COLO829 (cell line): Measurements from ENCODE around the gene SNX5.

ENCODE experiments used
- DNase-seq: peaks from one replicate; pipeline ENCODE4 v3.0.0; 2012; ENCODE audit warnings: low spot score

Gene SNX5

GRCh38 chr20:17916433-17916891 lies 52.1 kb downstream of the SNX5 start:
- DNase-seq, result no peak

- no peak for DNase-seq
These were observed 53.6 kb downstream of the SNX5 start for GRCh38 chr20:17914957-17915356.

- DNase-seq, result no peak
These were observed 55.7 kb downstream of the SNX5 start for GRCh38 chr20:17912916-17913315.

- DNase-seq, result no peak
These were observed 56.7 kb downstream of the SNX5 start for GRCh38 chr20:17911927-17912326.

- peak; percentile 93 for DNase-seq
These were observed 57.7 kb downstream of the SNX5 start for GRCh38 chr20:17910828-17911294.

- DNase-seq, result no peak
These were observed 58.7 kb downstream of the SNX5 start for GRCh38 chr20:17909869-17910321.

- DNase-seq, result no peak
These were observed 63.0 kb downstream of the SNX5 start for GRCh38 chr20:17905544-17905943.

- DNase-seq, result no peak
These were observed 64.6 kb downstream of the SNX5 start for GRCh38 chr20:17904027-17904426.

GRCh38 chr20:17902531-17903083 lies 66.0 kb downstream of the SNX5 start:
- no peak for DNase-seq

- no peak for DNase-seq
These were observed 66.6 kb downstream of the SNX5 start for GRCh38 chr20:17901971-17902370.

GRCh38 chr20:17898548-17898994 lies 70.0 kb downstream of the SNX5 start:
- DNase-seq, result peak; percentile 84

GRCh38 chr20:17897566-17898307 lies 70.9 kb downstream of the SNX5 start:
- DNase-seq, result no peak

GRCh38 chr20:17896771-17897369 lies 71.7 kb downstream of the SNX5 start:
- DNase-seq, result no peak

GRCh38 chr20:17896193-17896723 lies 72.3 kb downstream of the SNX5 start:
- DNase-seq, result no peak

- DNase-seq, result no peak
These were observed 72.9 kb downstream of the SNX5 start for GRCh38 chr20:17895641-17896171.

GRCh38 chr20:17893445-17893844 lies 75.1 kb downstream of the SNX5 start:
- no peak for DNase-seq

- DNase-seq, result no peak
These were observed 76.2 kb downstream of the SNX5 start for GRCh38 chr20:17892189-17892938.
